ENCODE data around the gene HAUS5. TPM values are rescaled to one million over a fixed set of nuclear protein-coding genes. Genes with fewer than 3 reads are reported as not detected.
A peak's percentile ranks its signal among the peaks of the same experiment; 100 is the strongest.

HAUS5 gene
- total and polyA plus RNA-seq, 10 of the 15 experiments (the other 5 are each of a cell fraction or from before 2014, with no cell fraction given): 3.1 to 32.6 (median 17.6) TPM

GRCh38 chr19:35644206-35644986, 31.9 kb downstream of the HAUS5 start:
- no peaks in the 10 kb centered on the region for H3K9me3 ChIP-seq (replicated peaks; ENCODE audit: control insufficient read depth, insufficient read depth, low read length)
- ChIA-PET RAD21 (ENCODE audit: unreplicated experiment) (interaction anchor here (0.8 to 1.3 kb wide), 4 partner anchors 57 to 471 kb away, joined by 3 to 4 read pairs (median 4); partner anchors contain the start of genes POLR2I and TBCB), CTCF (interaction anchor here (0.7 to 1.6 kb wide), 4 partner anchors 69 to 483 kb away, joined by 3 read pairs; partner anchors contain the start of gene PSENEN), POLR2A (interaction anchor here (1.0 to 3.5 kb wide), 9 partner anchors 12 to 311 kb away, joined by 3 to 30 read pairs (median 5); partner anchors contain the start of genes HAUS5 and LIN37), SMC1A (ENCODE audit: uncharacterized antibody, unreplicated experiment) (interaction anchor here (0.8 to 1.9 kb wide), 4 partner anchors 32 to 291 kb away, joined by 3 to 10 read pairs (median 6); partner anchors contain the start of gene HAUS5)
- peak; percentile 88 for ATAC-seq
- H3K27ac ChIP-seq (ENCODE audit: control insufficient read depth, insufficient read depth): peak overlapping the region; percentile 84
- H3K4me2 ChIP-seq (ENCODE audit: control insufficient read depth, insufficient read depth): peak overlapping the region; percentile 100
- H3K79me2 ChIP-seq (ENCODE audit: control insufficient read depth, insufficient read depth, low read length): peaks cover 13% of the 10 kb centered on the region
- peak; percentile 74 for DNase-seq (ENCODE audit: low read depth, low spot score)
- H3K9ac ChIP-seq (ENCODE audit: control insufficient read depth, insufficient read depth, low read length): peak overlapping the region; percentile 80
- BruUV-seq (replicated peaks): no TSS peak
- under 1% methylated on average over 60 of the region's 60 CpGs for WGBS (ENCODE audit: insufficient coverage, insufficient replicate concordance, low lambda C conversion rate, missing lambda C conversion rate)
- FAIRE-seq: peak; percentile 85
- intact Hi-C loops (cut with micrococcal nuclease; ENCODE audit: unreplicated experiment): no loop called here
- H4K20me1 ChIP-seq (ENCODE audit: control insufficient read depth, insufficient read depth): no peaks in the 10 kb centered on the region; the same call in 1 of the 2 replicates
- peaks cover 30% of the 10 kb centered on the region for H3K4me1 ChIP-seq (ENCODE audit: control insufficient read depth, insufficient read depth, low read length)
- H3K4me3 ChIP-seq: peak overlapping the region; percentile 75
- no peaks in the 10 kb centered on the region for H3K36me3 ChIP-seq (ENCODE audit: control insufficient read depth in 2 of 2, insufficient read depth in 2 of 2, low read length in 1 of 2)
- peak overlapping the region; percentile 100 for H2AFZ ChIP-seq (ENCODE audit: control insufficient read depth, low read depth, low read length)
- no peaks in the 10 kb centered on the region for H3K27me3 ChIP-seq (replicated peaks in 1 of 2; ENCODE audit: control insufficient read depth in 2 of 2, insufficient read depth in 2 of 2, low read length in 1 of 2)
- in situ Hi-C loops (cut with MboI): no loop called here
- TF ChIP-seq BCLAF1 (IDR thresholded peaks at IDR 0.05): no peak
- no peak for TF ChIP-seq SRF (IDR thresholded peaks at IDR 0.05; ENCODE audit: low read depth in 2 of 2, low read length in 2 of 2)
- no peak for TF ChIP-seq ZNF274 (IDR thresholded peaks at IDR 0.05; ENCODE audit: insufficient read depth, insufficient read length)
- 0 out of 2 replicates have a peak, but pooled peaks have one; percentile 36 for TF ChIP-seq LARP7 (IDR thresholded peaks at IDR 0.05)
- no peak for TF ChIP-seq POU2F2 (IDR thresholded peaks at IDR 0.05; ENCODE audit: borderline replicate concordance, low read depth, low read length)
- no peak for TF ChIP-seq ZNF622 (IDR thresholded peaks at IDR 0.05)
- TF ChIP-seq ZBTB11 (CRISPR knock-in tag; IDR thresholded peaks at IDR 0.05): no peak
- TF ChIP-seq ETV6 (conservative IDR thresholded peaks at IDR 0.05 in 1 of 2, IDR thresholded peaks at IDR 0.05 in 1 of 2; ENCODE audit: borderline replicate concordance in 1 of 2, low read depth in 1 of 2): no peak
- TF ChIP-seq ZBTB4 (CRISPR knock-in tag; IDR thresholded peaks at IDR 0.05): no peak
- TF ChIP-seq JUND (IDR thresholded peaks at IDR 0.05; ENCODE audit: low read depth, low read length): no peak
- no peak for TF ChIP-seq ATF7 (IDR thresholded peaks at IDR 0.05; ENCODE audit: low read depth)
- no peak for TF ChIP-seq MAX (IDR thresholded peaks at IDR 0.05; ENCODE audit: low read depth, low read length)
